Effector memory CD8-positive, alpha-beta T cell (primary cell): ENCODE measurements around the gene TCAP.
A peak's percentile ranks its signal among the peaks of the same experiment; 100 is the strongest.
"Not testable (repeated sequence)": the region's sequence is repeated elsewhere in the genome, so short reads cannot be mapped to it uniquely, and the experiment has no call there.

Experiments used
- ATAC-seq: fragments of 150-1000 bp; cut with Tn5 transposase; replicated peaks from 2 replicates; pipeline ENCODE4 v1.10.0; 2021; ENCODE audit warnings: mild to moderate bottlenecking, moderate library complexity
- DNase-seq, 3 experiments: peaks; one replicate each; pipeline ENCODE4 v3.0.0; 2021
- H3K27ac Mint-ChIP-seq, 2 donors: one replicate each; pipeline ENCODE4 v1.8.0; 2022; ENCODE audit warnings: mild to moderate bottlenecking in 2 of 2, mixed read lengths in 2 of 2, moderate library complexity in 2 of 2
- H3K27me3 Mint-ChIP-seq, 2 donors: one replicate each; pipeline ENCODE4 v1.8.0; 2022; ENCODE audit warnings: mixed read lengths in 2 of 2
- H3K36me3 Mint-ChIP-seq: one replicate; pipeline ENCODE4 v1.8.0; 2022; ENCODE audit warnings: mild to moderate bottlenecking, moderate library complexity, mixed read lengths; ENCODE audit not compliant: insufficient read depth
- H3K4me1 Mint-ChIP-seq, 2 donors: one replicate each; pipeline ENCODE4 v1.8.0; 2022; ENCODE audit warnings: low read depth in 2 of 2, mixed read lengths in 2 of 2
- H3K4me3 Mint-ChIP-seq, 2 donors: one replicate each; pipeline ENCODE4 v1.8.0; 2022; ENCODE audit warnings: mild to moderate bottlenecking in 2 of 2, mixed read lengths in 2 of 2, moderate library complexity in 2 of 2
- H3K9me3 Mint-ChIP-seq, 2 donors: one replicate each; pipeline ENCODE4 v1.8.0; 2022; ENCODE audit warnings: mixed read lengths in 2 of 2

TCAP gene

DNA sequence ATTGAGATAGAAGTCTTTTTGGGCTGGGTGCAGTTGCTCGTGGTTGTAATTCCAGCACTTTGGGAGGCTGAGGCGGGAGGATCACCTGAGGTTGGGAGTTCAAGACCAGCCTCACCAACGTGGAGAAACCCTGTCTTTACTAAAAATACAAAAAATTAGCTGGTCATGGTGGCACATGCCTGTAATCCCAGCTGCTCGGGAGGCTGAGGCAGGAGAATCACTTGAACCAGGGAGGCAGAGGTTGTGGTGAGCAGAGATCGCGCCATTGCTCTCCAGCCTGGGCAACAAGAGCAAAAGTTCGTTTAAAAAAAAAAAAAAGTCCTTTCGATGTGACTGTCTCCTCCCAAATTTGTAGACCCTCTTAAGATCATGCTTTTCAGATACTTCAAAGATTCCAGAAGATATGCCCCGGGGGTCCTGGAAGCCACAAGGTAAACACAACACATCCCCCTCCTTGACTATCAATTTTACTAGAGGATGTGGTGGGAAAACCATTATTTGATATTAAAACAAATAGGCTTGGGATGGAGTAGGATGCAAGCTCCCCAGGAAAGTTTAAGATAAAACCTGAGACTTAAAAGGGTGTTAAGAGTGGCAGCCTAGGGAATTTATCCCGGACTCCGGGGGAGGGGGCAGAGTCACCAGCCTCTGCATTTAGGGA, 34.1 kb downstream of the TCAP start:
- not testable (repeated sequence) for H3K27ac Mint-ChIP-seq, DNase-seq, H3K4me1 Mint-ChIP-seq, H3K9me3 Mint-ChIP-seq, ATAC-seq, H3K36me3 Mint-ChIP-seq
- Mint-ChIP-seq H3K27me3 (peaks cover 35 to 47% of the 10 kb centered on the region in 2 donors), H3K4me3 (peak overlapping the region in 1 of 2 donors; percentile 63)

DNA sequence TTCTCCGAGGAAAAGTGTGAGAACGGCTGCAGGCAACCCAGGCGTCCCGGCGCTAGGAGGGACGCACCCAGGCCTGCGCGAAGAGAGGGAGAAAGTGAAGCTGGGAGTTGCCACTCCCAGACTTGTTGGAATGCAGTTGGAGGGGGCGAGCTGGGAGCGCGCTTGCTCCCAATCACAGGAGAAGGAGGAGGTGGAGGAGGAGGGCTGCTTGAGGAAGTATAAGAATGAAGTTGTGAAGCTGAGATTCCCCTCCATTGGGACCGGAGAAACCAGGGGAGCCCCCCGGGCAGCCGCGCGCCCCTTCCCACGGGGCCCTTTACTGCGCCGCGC, 34.6 kb downstream of the TCAP start, which contains the start of gene ERBB2:
Gene ERBB2, plus strand, starts transcription at position 247 of the 330 bp plus-strand sequence. CDS start 175 bp downstream, outside the sequence.
- peaks cover 35 to 47% of the 10 kb centered on the region in 2 donors for H3K27me3 Mint-ChIP-seq
- DNase-seq (no peak), ATAC-seq (no peak)
- peaks cover 4 to 5% of the 10 kb centered on the region in 2 donors for H3K4me1 Mint-ChIP-seq
- H3K9me3 Mint-ChIP-seq = no peaks in the 10 kb centered on the region
- H3K27ac Mint-ChIP-seq = no peak within 1 kb of the TSS
- H3K4me3 Mint-ChIP-seq = peak within 1 kb of the TSS in 1 of 2 donors; percentile 63
- peaks cover 3% of the 10 kb centered on the region for H3K36me3 Mint-ChIP-seq

DNA sequence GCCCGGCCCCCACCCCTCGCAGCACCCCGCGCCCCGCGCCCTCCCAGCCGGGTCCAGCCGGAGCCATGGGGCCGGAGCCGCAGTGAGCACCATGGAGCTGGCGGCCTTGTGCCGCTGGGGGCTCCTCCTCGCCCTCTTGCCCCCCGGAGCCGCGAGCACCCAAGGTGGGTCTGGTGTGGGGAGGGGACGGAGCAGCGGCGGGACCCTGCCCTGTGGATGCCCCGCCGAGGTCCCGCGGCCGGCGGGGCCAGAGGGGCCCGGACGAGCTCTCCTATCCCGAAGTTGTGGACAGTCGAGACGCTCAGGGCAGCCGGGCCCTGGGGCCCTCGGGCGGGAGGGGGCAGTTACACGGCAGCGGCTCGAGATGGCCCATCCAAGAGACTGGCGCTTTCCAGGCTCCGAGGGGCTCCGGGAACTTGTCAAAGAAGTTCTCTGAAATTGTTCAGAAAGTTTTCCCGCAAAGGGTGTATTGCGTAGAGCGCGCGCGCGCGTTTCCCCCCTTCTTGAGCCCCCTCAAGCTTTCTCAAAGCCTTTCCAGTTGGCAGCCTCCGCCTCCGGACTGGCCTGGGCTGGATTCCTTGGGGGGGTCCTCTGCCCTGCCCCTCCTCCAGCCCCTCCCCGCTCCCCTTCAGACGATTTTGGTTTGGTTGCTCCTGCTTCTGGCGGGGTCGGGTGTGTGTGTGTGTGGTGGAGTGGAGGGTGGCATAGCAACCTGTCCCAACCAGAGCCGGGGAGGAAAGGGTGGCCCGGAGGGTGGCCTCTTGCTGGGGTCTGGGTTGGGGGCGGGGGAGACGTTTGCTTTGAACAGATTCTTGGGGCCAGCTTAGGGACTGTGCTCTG, 35.2 kb downstream of the TCAP start:
- no peak overlapping the region for H3K4me3 Mint-ChIP-seq
- H3K27ac Mint-ChIP-seq = no peak overlapping the region
- peaks cover 35 to 47% of the 10 kb centered on the region in 2 donors for H3K27me3 Mint-ChIP-seq
- ATAC-seq (no peak), DNase-seq (no peak)
- H3K36me3 Mint-ChIP-seq = peaks cover 3% of the 10 kb centered on the region
- peaks cover 4 to 5% of the 10 kb centered on the region in 2 donors for H3K4me1 Mint-ChIP-seq
- no peaks in the 10 kb centered on the region for H3K9me3 Mint-ChIP-seq

DNA sequence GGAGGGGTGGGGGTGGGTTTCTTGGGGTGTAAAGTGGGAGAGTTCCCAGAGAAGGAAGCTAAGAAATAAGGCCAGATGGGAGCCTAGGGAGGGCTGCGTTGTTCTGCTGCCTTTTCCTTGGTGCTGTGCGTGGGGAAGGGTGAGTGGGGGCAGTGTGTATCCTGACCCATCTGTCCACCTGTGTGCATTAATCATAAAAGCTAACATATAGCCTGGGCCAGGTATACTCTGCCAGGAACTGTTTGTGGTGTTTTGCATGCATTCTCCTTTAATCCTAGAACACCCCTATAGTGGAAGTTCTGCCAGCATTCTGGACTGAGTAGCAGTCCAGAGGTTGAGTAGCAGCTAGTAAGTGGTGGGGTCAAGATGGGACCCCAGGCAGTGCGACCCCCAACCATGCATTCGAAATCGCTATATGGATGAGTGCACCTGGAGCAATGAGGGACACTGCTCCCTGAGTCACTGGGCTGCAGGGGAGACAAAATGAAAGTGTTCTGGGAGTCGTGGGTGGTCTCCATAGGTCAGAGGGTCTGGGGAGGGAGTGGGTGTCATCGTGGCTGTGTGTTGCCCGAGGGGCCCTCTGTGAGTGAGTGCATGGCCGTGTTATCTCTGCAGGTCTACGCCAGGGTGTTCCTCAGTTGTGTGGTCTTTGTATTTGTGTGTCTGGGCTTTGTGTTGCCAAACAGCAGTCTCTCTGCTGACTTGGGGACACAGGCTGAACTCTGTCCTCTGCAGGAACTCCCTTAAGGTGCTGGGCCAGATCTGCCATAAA, 36.0 kb downstream of the TCAP start:
- H3K4me1 Mint-ChIP-seq = peaks cover 4 to 5% of the 10 kb centered on the region in 2 donors
- peaks cover 35 to 47% of the 10 kb centered on the region in 2 donors for H3K27me3 Mint-ChIP-seq
- no peaks in the 10 kb centered on the region for H3K9me3 Mint-ChIP-seq
- no peak overlapping the region for H3K4me3 Mint-ChIP-seq
- ATAC-seq (no peak), DNase-seq (no peak)
- H3K27ac Mint-ChIP-seq = no peak overlapping the region
- H3K36me3 Mint-ChIP-seq = peaks cover 3% of the 10 kb centered on the region

DNA sequence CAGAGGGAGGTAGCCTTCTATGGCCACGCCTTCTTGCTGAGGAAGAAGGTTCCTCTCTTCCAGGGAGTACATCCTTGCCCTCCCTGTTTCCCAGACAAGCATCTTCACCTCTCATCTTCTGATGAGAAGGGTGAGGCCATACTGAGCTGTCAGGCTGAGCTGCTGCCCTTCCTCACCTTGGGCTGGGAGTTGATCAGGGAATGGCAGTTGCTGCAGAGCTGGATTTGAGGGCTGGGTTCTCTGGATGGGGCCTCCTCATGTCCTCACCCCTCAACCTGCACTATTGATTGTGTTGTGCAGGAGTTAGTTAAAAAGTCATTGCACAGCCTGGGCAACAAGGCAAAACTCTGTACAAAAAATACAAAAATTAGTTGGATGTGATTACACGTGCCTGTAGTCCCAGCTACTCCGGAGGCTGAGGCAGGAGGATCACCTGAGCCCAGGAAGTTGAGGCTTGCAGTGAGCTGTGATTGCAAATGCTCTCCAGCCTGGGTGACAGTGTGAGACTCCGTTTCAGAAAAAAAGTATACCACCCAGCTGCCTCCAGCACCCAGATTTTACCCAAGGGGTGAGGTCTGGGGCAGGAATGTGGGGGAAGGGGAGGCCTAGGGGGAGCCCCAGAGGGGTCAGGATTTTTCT, 36.8 kb downstream of the TCAP start:
- H3K27me3 Mint-ChIP-seq = peaks cover 35 to 47% of the 10 kb centered on the region in 2 donors

DNA sequence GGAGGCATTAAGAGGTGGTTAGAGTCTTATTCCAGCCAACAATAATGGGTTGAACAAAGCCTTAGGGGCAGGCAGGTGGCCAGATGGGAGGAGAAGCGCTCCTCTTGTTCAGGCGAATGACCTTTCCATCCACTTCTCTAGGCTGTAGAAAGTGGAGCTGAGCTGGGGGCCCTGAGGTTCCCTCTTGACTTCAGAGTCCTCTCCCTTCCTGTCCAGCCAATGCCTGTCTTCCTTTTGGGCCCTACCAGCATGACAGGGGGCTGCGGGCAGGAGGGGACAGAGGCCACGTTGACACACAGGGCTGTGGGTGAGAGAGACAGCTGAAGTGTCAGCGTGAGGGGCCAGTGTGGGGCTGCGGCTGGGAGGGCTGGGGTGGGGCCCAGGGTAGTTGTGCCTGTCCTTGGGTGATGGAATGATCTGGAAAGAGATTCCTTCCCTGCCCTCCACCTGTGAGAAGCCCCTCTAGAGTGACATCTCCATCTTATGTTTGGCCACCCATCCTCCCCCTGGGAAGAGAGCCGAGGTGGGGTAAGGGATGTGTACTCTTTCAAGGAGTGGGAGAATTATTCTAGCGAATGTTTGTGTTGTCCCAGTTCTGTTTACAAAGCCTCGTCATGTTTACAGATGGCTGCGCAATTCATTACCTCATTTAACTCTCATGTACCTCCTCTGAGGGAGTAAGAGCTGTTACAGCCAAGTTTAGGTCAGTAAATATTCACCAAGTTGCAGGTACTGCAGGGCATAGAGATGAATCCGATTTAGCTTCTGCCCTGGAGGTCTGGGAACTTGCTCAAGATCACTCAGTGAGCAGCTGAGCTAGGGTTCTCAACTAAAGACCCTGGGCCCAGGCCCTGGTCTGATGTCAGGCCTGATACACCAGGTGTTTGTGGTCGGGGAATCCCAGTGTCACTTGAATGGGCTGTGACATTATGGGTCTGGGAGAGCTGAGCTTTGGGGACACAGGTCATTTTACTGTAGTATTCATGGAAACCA, 38.0 kb downstream of the TCAP start:
- Mint-ChIP-seq H3K4me1 (peaks cover 12 to 13% of the 10 kb centered on the region in 2 donors), H3K4me3 (no peak overlapping the region), H3K27ac (no peak overlapping the region), H3K9me3 (no peaks in the 10 kb centered on the region), H3K36me3 (peaks cover 3% of the 10 kb centered on the region), H3K27me3 (peaks cover 28 to 40% of the 10 kb centered on the region in 2 donors)
- ATAC-seq = peak; percentile 37
- no peak for DNase-seq

More for the DNA sequence above, 36.8 kb downstream of the TCAP start:
- no peak overlapping the region for H3K4me3 Mint-ChIP-seq
- ATAC-seq (no peak), DNase-seq (no peak)
- no peak overlapping the region for H3K27ac Mint-ChIP-seq
- peaks cover 3% of the 10 kb centered on the region for H3K36me3 Mint-ChIP-seq
- no peaks in the 10 kb centered on the region for H3K9me3 Mint-ChIP-seq
- peaks cover 6 to 8% of the 10 kb centered on the region in 2 donors for H3K4me1 Mint-ChIP-seq

DNA sequence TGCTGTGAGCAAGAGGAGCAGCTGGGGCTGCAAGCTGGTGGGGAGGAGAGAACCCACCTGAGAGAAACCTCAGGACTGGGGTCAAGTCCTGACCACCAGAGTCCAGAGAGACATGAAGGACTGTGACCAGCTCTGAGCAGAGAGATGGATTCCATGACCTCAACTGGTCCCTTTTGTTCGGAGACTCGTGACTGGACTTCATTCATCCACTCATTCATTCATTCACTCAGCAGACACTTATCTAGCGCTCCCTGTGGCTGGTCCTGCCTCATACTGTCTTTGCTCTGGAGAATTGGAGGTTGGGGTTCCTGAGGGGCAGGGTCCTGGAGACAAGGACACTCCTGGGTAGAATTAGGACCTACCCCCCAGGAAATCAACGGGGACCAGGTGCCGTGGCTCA, 38.8 kb downstream of the TCAP start:
- no peak overlapping the region for H3K27ac Mint-ChIP-seq
- peaks cover 3% of the 10 kb centered on the region for H3K36me3 Mint-ChIP-seq
- ATAC-seq = no peak
- peaks cover 25 to 33% of the 10 kb centered on the region in 2 donors for H3K27me3 Mint-ChIP-seq
- H3K4me1 Mint-ChIP-seq = peaks cover 15 to 18% of the 10 kb centered on the region in 2 donors
- no peak overlapping the region for H3K4me3 Mint-ChIP-seq
- no peaks in the 10 kb centered on the region for H3K9me3 Mint-ChIP-seq
- no peak for DNase-seq

- H3K36me3 Mint-ChIP-seq = no peaks in the 10 kb centered on the region
- no peak overlapping the region for H3K27ac Mint-ChIP-seq
- DNase-seq (no peak), ATAC-seq (no peak)
- no peaks in the 10 kb centered on the region for H3K9me3 Mint-ChIP-seq
- no peak overlapping the region for H3K4me3 Mint-ChIP-seq
- peaks cover 20 to 21% of the 10 kb centered on the region in 2 donors for H3K4me1 Mint-ChIP-seq
- H3K27me3 Mint-ChIP-seq = peaks cover 14 to 22% of the 10 kb centered on the region in 2 donors
These were observed 39.8 kb downstream of the TCAP start for GRCh38 chr17:39704821-39705551.

- Mint-ChIP-seq H3K27ac (no peak overlapping the region), H3K9me3 (no peaks in the 10 kb centered on the region), H3K4me3 (no peak overlapping the region), H3K27me3 (peaks cover 9 to 13% of the 10 kb centered on the region in 2 donors), H3K4me1 (peaks cover 20 to 21% of the 10 kb centered on the region in 2 donors), H3K36me3 (no peaks in the 10 kb centered on the region)
- no peak for ATAC-seq
- DNase-seq = no peak
These were observed 40.7 kb downstream of the TCAP start for GRCh38 chr17:39705786-39706348.

DNA sequence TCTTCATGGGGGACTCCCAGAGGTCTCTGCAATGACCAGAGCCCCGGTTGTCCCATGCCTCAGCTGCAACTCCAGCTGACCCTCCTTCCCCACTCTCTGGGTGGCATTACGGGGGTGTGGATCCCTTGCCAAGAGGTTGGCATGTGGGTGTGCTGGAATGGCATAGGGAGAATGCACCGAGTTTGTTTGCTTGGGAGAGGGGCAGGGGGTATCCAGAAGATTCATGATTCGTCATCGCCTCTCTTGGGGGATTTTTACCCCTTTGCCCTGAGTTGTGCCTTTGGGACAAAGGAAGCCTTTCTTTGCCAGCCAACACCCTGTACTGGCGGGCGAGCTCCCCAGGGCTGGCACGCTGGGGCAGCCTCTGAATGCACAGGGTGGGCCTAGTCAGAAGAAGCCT, 41.2 kb downstream of the TCAP start:
- Mint-ChIP-seq H3K4me1 (peaks cover 20 to 21% of the 10 kb centered on the region in 2 donors), H3K36me3 (no peaks in the 10 kb centered on the region), H3K4me3 (no peak overlapping the region), H3K27me3 (peaks cover 4 to 8% of the 10 kb centered on the region in 2 donors), H3K27ac (no peak overlapping the region), H3K9me3 (no peaks in the 10 kb centered on the region)
- ATAC-seq (no peak), DNase-seq (no peak)

DNA sequence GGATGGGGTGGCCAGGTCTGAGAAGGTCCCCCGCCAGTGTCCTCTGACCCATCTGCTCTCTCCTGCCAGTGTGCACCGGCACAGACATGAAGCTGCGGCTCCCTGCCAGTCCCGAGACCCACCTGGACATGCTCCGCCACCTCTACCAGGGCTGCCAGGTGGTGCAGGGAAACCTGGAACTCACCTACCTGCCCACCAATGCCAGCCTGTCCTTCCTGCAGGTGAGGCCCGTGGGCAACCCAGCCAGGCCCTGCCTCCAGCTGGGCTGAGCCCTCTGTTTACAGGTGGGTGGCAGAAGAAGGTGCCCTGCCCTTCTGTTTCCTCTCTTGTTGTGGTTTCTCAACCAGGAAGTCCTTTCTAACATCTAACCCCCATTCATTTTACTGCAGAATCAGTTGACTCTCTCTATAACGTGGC, 41.8 kb downstream of the TCAP start:
- no peaks in the 10 kb centered on the region for H3K36me3 Mint-ChIP-seq
- H3K27ac Mint-ChIP-seq = peak overlapping the region; percentile 77 to 87
- ATAC-seq (peak; percentile 18), DNase-seq (no peak)
- H3K4me3 Mint-ChIP-seq = peak overlapping the region; percentile 38 to 53
- H3K9me3 Mint-ChIP-seq = no peaks in the 10 kb centered on the region
- H3K27me3 Mint-ChIP-seq = peaks cover 0 to 3% of the 10 kb centered on the region in 2 donors
- H3K4me1 Mint-ChIP-seq = peaks cover 20 to 21% of the 10 kb centered on the region in 2 donors
